ENCODE results near the gene RAB24.

RAB24 gene

DNA sequence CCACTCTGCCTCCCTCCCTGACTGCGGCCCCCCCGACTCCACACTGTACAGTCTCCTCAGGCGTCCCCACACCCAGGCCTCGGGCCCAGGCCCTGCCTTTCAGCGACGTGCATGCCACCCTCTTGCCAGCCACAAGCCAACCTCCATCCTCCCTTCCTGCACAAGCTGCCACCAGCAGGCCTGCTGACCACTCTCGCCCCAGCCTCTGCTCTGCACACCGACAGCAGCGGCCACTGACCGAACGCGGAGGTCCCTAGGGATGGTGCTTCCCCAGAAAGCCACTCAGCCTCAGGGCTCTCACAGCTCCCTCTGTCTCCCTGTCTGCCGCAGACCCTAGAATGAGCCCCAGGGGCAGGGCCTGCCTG, 29.4 kb upstream of the RAB24 start:
- TF ChIP-seq, protein P1, sequence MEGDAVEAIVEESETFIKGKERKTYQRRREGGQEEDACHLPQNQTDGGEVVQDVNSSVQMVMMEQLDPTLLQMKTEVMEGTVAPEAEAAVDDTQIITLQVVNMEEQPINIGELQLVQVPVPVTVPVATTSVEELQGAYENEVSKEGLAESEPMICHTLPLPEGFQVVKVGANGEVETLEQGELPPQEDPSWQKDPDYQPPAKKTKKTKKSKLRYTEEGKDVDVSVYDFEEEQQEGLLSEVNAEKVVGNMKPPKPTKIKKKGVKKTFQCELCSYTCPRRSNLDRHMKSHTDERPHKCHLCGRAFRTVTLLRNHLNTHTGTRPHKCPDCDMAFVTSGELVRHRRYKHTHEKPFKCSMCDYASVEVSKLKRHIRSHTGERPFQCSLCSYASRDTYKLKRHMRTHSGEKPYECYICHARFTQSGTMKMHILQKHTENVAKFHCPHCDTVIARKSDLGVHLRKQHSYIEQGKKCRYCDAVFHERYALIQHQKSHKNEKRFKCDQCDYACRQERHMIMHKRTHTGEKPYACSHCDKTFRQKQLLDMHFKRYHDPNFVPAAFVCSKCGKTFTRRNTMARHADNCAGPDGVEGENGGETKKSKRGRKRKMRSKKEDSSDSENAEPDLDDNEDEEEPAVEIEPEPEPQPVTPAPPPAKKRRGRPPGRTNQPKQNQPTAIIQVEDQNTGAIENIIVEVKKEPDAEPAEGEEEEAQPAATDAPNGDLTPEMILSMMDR (IDR thresholded peaks at IDR 0.05; ENCODE audit: low read depth, low read length): no peak
- H3K4me3 ChIP-seq (ENCODE audit: low read depth, low read length): no peak overlapping the region

DNA sequence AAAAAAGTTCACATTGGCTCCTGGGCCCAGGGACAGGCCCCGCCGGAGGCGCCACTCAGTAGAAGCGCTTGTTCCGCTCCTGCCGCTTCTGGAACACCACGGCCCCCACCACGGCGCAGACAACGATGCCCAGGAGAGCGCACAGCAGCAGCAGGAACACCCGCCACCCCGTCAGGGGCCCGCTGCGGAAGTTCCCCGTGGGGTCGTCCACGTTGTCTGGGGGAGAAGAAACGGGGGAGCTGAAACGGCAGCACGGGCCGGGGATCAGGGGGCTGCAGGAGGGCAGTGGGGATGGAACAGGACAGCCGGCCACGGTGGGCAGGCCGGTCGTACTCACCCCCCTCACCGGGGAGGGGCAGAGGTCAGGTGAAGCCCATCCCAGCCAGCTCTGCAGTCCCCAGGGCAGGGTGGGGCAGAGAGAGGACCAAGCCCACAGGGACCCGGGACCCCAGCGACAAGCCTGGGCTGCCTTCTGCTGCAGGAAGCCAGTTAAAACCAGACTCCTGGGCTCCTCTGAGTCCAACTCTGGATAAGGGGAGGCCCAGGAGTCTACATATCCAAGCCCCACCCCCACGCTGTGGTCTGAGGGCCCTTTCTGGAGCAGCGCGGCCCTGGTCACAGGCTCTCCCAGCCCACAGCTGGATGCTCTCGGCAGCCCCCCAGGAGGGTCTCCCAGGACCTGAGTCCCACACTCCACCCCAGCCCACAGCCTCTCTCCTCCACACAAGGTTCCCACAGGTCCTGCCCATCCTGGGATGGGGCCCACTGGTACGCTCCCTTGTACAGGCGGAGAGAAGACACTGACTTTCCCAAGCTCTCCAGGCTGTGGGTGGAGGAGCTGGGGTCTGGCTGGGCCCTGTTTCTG, 28.7 kb upstream of the RAB24 start:
- TF ChIP-seq, protein P1 (IDR thresholded peaks at IDR 0.05; ENCODE audit: low read depth, low read length): no peak
- no peak overlapping the region for H3K4me3 ChIP-seq (ENCODE audit: low read depth, low read length)

DNA sequence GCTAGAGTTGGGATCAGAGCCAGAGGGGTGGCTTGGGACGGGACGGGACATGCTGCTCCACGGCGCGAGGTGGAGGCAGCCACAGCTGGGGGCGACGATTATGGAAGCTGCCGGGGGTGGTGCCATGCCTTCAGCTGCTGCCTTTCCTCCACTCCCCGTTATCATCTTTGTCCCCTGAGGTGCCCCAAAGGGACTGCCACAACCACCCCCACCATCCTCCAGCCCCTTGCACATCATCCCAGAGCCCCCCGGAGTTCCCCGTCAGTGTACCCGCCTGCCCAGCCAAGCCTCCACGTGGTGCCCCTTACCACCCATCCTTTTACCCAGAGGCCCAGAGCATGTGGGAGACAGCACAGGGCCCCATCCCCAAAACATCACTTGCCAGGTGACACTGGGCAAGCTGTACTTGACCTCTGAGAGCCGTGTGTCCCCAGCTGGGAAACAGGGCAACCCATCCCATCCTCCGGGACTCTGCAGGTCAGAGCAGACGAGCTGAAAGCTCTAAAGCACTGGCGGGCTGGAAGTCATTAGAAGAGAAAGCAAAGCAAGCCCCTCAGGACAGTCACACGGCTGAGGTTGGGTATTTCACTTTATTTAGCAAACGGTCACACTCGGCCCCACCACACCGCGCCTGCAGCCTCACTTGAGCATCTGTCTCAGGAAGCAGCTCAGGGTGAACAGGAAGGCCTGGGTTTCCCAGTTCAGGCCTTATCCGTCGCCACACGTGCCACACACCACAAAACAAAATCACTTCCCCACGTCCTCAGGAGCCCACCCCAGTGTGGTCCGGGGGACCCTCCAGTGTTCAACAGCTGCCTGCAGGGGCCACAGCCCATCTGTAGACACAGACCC, 27.7 kb upstream of the RAB24 start:
- TF ChIP-seq, protein P1 (IDR thresholded peaks at IDR 0.05; ENCODE audit: low read depth, low read length): no peak
- no peak overlapping the region for H3K4me3 ChIP-seq (ENCODE audit: low read depth, low read length)

DNA sequence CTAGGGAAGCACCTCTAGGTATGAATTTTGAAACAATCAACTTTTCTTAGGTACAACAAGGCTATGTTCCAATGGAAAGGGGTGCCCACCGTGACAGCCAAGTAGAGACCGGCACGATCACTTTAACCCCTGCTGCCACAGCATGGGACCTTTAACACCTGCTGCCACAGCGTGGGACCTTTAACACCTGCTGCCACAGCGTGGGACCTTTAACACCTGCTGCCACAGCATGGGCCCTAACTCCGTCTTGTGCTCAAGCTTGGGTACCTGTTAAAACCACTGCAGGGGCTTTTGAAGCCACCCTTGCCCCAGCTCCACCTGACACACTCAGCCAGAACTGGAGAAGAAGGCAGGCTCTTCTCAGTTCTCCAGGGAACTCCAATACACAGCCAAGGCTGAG, 26.4 kb upstream of the RAB24 start:
- no peak overlapping the region for H3K4me3 ChIP-seq (ENCODE audit: low read depth, low read length)
- TF ChIP-seq, protein P1 (IDR thresholded peaks at IDR 0.05; ENCODE audit: low read depth, low read length): no peak

- TF ChIP-seq, protein P1 (IDR thresholded peaks at IDR 0.05; ENCODE audit: low read depth, low read length): no peak
- H3K4me3 ChIP-seq (ENCODE audit: low read depth, low read length): no peak overlapping the region
Observed at GRCh38 chr5:177328545-177329231, 25.2 kb upstream of the RAB24 start.

DNA sequence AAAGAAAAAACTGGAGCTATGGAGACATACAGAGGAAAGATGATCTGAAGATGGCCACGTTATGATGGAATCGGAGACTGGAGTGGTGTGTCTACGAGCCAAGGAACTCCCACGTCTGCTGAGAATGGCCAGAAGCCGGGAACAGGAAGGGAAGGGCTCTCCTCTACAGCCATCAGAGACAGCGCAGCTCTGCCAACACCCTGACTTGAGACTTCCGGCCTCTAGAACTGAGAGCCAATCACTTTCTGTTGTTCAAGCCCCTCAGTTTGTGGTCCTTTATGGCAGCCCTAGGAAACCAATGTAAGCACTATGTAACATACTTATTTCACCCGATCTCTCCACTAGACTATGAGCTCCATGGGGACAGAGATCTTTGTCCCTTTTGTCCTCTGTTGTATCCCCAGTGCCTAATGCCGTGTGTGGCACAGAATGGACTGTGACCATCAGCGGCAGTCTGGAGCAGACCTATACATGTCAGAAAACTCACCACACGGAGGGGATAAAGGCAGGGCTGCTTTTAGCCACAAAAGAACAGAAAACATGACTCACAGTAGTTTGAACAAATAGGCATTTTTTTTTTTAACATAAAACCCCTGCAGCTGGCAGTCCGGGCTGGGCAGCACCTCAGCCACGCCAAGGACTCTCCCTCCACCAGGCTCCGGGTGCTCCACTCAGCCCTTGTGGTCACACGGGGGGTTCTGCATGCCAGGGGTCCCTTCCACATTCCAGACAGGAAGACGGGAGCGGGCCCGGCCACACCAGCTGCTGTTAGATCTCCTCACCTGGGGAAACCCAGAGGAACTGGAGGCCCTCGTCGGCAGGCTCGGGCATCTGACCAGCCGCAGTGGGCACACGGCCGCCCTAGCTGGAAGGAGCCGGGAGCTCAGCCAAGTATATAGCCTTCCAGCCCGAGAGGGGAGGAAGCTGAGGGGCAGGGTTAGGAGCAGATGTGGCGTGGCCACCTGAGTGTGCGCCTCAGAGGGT, 24.3 kb upstream of the RAB24 start:
- TF ChIP-seq, protein P1 (IDR thresholded peaks at IDR 0.05; ENCODE audit: low read depth, low read length): no peak
- no peak overlapping the region for H3K4me3 ChIP-seq (ENCODE audit: low read depth, low read length)

All from WI38 (cell line).